HepG2 (cell line): ENCODE results near the gene PLEKHG2. TPM values are rescaled to one million over a fixed set of nuclear protein-coding genes. Genes with fewer than 3 reads are reported as not detected.

Source experiments
- AGO2 ChIP-seq: fragments of 200-400 bp; formaldehyde crosslinking; optimal IDR thresholded peaks from 2 replicates; pipeline ENCODE3; 2017; ENCODE audit warnings: mild to moderate bottlenecking, low read depth, low read length, moderate library complexity
- CENPT ChIP-seq: sonication (generic); formaldehyde crosslinking; IDR thresholded peaks from 2 replicates; pipeline ENCODE4 v1.8.0; 2022; ENCODE audit warnings: low read depth, mild to moderate bottlenecking, moderate library complexity, missing genetic modification reagents
- GLI4 ChIP-seq: sonication (generic); formaldehyde crosslinking; IDR thresholded peaks from 2 replicates; pipeline ENCODE4 v1.5.1; 2020; ENCODE audit warnings: missing genetic modification reagents, mild to moderate bottlenecking, moderate library complexity, borderline replicate concordance
- HNRNPUL1 ChIP-seq: fragments of 200-400 bp; formaldehyde crosslinking; IDR thresholded peaks from 2 replicates; pipeline ENCODE4 v1.6.1; 2017; ENCODE audit warnings: low read depth, mild to moderate bottlenecking, low read length, moderate library complexity
- KAT2B ChIP-seq: fragments of 150-350 bp; IDR thresholded peaks from 2 replicates; pipeline ENCODE4 v1.6.1; 2014; ENCODE audit warnings: low read depth, low read length, borderline replicate concordance
- MED13 ChIP-seq: sonication (generic); formaldehyde crosslinking; IDR thresholded peaks from 2 replicates; pipeline ENCODE4 v1.5.0; 2020; ENCODE audit warnings: missing genetic modification reagents
- NR2C2 ChIP-seq: sonication (generic); formaldehyde crosslinking; IDR thresholded peaks from 2 replicates; pipeline ENCODE4 v1.4.0; 2020; ENCODE audit warnings: missing genetic modification reagents, mild to moderate bottlenecking, moderate library complexity, borderline replicate concordance
- NRL ChIP-seq: sonication (generic); formaldehyde crosslinking; IDR thresholded peaks from 2 replicates; pipeline ENCODE4 v1.5.0; 2020; ENCODE audit warnings: missing genetic modification reagents, mild to moderate bottlenecking, moderate library complexity, borderline replicate concordance
- PHF8 ChIP-seq: sonication (generic); formaldehyde crosslinking; IDR thresholded peaks from 2 replicates; pipeline ENCODE4 v1.5.0; 2020; ENCODE audit warnings: missing genetic modification reagents
- SETDB1 ChIP-seq: sonication (generic); formaldehyde crosslinking; IDR thresholded peaks from 2 replicates; pipeline ENCODE4 v1.5.1; 2020; ENCODE audit warnings: missing genetic modification reagents, mild to moderate bottlenecking, borderline replicate concordance
- TCF7L2 ChIP-seq: IDR thresholded peaks from 2 replicates; pipeline ENCODE4 v1.6.1; 2011; ENCODE audit warnings: mild to moderate bottlenecking, low read depth, low read length, moderate library complexity
- ZIK1 ChIP-seq: sonication (generic); formaldehyde crosslinking; IDR thresholded peaks from 2 replicates; pipeline ENCODE4 v1.5.0; 2020; ENCODE audit warnings: mild to moderate bottlenecking, low read depth, missing genetic modification reagents, borderline replicate concordance
- ZNF205 ChIP-seq: IDR thresholded peaks from 2 replicates; pipeline ENCODE4 v1.6.1; 2018; ENCODE audit warnings: missing biosample characterization, missing genetic modification reagents
- ZNF562 ChIP-seq: sonication (generic); formaldehyde crosslinking; IDR thresholded peaks from 2 replicates; pipeline ENCODE4 v1.8.0; 2022; ENCODE audit warnings: missing genetic modification reagents, borderline replicate concordance
- polyA plus RNA-seq, 8 experiments: library from polyadenylated mRNA; depleted of rRNA in 3 of 8; stranded (reverse) in 7 of 8; unstranded in 1 of 8; fragments of >200 nt; fragmentation: Illumina TruSeq in 4 of 8; extraction: Trizol in 4 of 8; gene quantifications; 2 replicates each; pipeline versions ENCODE4 v1.2.1 to v1.2.3, GENCODE V29; 2011 to 2016; ENCODE audit warnings: low read depth in 4 of 8, missing spikeins in 1 of 8, mixed read lengths in 1 of 8; ENCODE audit not compliant: insufficient read depth in 1 of 8
- total RNA-seq, 5 experiments: library from RNA; depleted of rRNA; stranded (reverse); fragments of >200 nt; fragmentation: Illumina TruSeq; extraction: Trizol; gene quantifications; 2 replicates each; pipeline ENCODE4 v1.2.3, GENCODE V29; 2016; ENCODE audit warnings: low read depth in 1 of 5
- TF ChIP-seq, protein P1 (sequence below): sonication (generic); formaldehyde crosslinking; IDR thresholded peaks from 2 replicates; pipeline ENCODE4 v1.4.0; 2020; ENCODE audit warnings: mild to moderate bottlenecking, missing genetic modification reagents
- TF ChIP-seq, protein P2 (sequence below), 2 experiments: IDR thresholded peaks; 2 replicates each; pipeline ENCODE4 v1.6.1; 2011 to 2012; ENCODE audit warnings: low read length in 2 of 2, borderline replicate concordance in 1 of 2, low read depth in 1 of 2, mild to moderate bottlenecking in 1 of 2, moderate library complexity in 1 of 2
- TF ChIP-seq, protein P3 (sequence below): sonication (generic); formaldehyde crosslinking; IDR thresholded peaks from 2 replicates; pipeline ENCODE4 v1.5.0; 2020; ENCODE audit warnings: mild to moderate bottlenecking, low read depth, missing genetic modification reagents, borderline replicate concordance
- TF ChIP-seq, protein P4 (sequence below): IDR thresholded peaks from 2 replicates; pipeline ENCODE4 v1.6.1; 2016
- TF ChIP-seq, protein P5 (sequence below): sonication (generic); formaldehyde crosslinking; IDR thresholded peaks from 2 replicates; pipeline ENCODE4 v1.4.0; 2020; ENCODE audit warnings: missing genetic modification reagents, borderline replicate concordance

The PLEKHG2 gene
- total and polyA plus RNA-seq, 2 of the 13 experiments (the other 11 are each of a cell fraction or from before 2014, with no cell fraction given) = 3.6 to 6.8 TPM

DNA sequence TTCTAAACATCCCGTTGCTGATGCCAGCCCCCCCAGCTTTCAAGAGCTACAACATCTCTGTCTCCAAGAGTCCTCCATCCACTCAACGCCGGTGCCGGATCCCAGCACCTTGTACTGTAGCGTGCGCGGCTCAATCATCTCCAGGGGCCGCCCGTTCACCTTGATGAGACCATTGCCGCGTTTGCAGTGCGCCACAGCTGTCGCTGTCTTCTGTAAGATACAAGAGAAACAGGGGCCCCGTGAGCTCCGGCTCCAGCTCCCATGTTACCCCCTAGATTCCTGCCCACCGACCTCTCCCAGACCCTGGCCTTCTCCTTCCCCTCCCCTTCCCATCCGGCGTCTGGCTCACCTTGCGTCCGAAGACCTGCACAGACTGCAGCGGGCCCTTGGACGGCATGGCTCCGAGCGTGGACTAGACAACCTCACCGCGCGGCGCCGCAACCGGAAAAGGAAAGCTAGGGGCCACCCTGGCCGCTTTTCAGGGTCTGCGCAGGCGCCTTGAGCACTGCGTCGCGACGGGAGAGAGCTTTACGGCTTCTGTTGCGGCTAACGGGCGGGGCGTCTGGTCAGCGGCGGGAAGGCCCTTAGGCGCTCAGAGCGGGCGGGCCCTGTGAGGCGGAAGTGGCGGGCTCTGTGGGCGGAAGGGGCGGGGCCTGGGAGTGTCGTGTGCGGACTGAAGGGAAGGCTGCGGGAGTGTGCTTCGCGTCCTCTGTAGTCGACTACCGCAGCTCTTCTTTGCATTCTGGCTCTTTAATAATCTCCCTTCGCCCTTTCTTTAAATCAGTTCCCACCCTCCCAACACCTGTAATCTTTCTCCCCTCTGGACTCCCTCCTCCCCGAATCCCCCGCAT is 23.3 kb downstream of the PLEKHG2 start, which contains the start of gene RPS16 (continued):
- TF ChIP-seq SETDB1 (CRISPR knock-in tag) = no peak
- peak; percentile 95; the same call in 1 of the 2 replicates for TF ChIP-seq NRL
- TF ChIP-seq ZIK1 = peak; percentile 67; the same call in 1 of the 2 replicates
- TF ChIP-seq MED13 = no peak
- peak; percentile 59; the same call in 1 of the 2 replicates for TF ChIP-seq ZNF205
- TF ChIP-seq TCF7L2 = no peak
- no peak for TF ChIP-seq HNRNPUL1
- peak; percentile 92 for TF ChIP-seq AGO2
- TF ChIP-seq CENPT (CRISPR knock-in tag) = no peak
- TF ChIP-seq ZNF562 (CRISPR knock-in tag) = no peak
- TF ChIP-seq, protein P1, sequence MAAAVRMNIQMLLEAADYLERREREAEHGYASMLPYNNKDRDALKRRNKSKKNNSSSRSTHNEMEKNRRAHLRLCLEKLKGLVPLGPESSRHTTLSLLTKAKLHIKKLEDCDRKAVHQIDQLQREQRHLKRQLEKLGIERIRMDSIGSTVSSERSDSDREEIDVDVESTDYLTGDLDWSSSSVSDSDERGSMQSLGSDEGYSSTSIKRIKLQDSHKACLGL (CRISPR knock-in tag) = peak; percentile 91; the same call in 1 of the 2 replicates
- TF ChIP-seq, protein P2, sequence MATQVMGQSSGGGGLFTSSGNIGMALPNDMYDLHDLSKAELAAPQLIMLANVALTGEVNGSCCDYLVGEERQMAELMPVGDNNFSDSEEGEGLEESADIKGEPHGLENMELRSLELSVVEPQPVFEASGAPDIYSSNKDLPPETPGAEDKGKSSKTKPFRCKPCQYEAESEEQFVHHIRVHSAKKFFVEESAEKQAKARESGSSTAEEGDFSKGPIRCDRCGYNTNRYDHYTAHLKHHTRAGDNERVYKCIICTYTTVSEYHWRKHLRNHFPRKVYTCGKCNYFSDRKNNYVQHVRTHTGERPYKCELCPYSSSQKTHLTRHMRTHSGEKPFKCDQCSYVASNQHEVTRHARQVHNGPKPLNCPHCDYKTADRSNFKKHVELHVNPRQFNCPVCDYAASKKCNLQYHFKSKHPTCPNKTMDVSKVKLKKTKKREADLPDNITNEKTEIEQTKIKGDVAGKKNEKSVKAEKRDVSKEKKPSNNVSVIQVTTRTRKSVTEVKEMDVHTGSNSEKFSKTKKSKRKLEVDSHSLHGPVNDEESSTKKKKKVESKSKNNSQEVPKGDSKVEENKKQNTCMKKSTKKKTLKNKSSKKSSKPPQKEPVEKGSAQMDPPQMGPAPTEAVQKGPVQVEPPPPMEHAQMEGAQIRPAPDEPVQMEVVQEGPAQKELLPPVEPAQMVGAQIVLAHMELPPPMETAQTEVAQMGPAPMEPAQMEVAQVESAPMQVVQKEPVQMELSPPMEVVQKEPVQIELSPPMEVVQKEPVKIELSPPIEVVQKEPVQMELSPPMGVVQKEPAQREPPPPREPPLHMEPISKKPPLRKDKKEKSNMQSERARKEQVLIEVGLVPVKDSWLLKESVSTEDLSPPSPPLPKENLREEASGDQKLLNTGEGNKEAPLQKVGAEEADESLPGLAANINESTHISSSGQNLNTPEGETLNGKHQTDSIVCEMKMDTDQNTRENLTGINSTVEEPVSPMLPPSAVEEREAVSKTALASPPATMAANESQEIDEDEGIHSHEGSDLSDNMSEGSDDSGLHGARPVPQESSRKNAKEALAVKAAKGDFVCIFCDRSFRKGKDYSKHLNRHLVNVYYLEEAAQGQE (IDR thresholded peaks at IDR 0.05; ENCODE audit: borderline replicate concordance in 1 of 2, low read depth in 1 of 2, low read length in 2 of 2) = peak in 1 of 2 experiments; percentile 49; a peak in 1 of 4 replicates
- TF ChIP-seq GLI4 (CRISPR knock-in tag) = 0 out of 2 replicates have a peak, but pooled peaks have one; percentile 47
- peak; percentile 96 for TF ChIP-seq NR2C2
- TF ChIP-seq, protein P3, sequence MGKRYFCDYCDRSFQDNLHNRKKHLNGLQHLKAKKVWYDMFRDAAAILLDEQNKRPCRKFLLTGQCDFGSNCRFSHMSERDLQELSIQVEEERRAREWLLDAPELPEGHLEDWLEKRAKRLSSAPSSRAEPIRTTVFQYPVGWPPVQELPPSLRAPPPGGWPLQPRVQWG (CRISPR knock-in tag) = no peak
- TF ChIP-seq, protein P4, sequence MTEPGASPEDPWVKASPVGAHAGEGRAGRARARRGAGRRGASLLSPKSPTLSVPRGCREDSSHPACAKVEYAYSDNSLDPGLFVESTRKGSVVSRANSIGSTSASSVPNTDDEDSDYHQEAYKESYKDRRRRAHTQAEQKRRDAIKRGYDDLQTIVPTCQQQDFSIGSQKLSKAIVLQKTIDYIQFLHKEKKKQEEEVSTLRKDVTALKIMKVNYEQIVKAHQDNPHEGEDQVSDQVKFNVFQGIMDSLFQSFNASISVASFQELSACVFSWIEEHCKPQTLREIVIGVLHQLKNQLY = 0 out of 2 replicates have a peak, but pooled peaks have one; percentile 41
- TF ChIP-seq KAT2B = no peak
- peak; percentile 92 for TF ChIP-seq PHF8 (CRISPR knock-in tag)
- TF ChIP-seq, protein P5, sequence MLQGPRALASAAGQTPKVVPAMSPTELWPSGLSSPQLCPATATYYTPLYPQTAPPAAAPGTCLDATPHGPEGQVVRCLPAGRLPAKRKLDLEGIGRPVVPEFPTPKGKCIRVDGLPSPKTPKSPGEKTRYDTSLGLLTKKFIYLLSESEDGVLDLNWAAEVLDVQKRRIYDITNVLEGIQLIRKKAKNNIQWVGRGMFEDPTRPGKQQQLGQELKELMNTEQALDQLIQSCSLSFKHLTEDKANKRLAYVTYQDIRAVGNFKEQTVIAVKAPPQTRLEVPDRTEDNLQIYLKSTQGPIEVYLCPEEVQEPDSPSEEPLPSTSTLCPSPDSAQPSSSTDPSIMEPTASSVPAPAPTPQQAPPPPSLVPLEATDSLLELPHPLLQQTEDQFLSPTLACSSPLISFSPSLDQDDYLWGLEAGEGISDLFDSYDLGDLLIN = peak; percentile 83; the same call in 1 of the 2 replicates
